HEK293T (cell line): ENCODE measurements around the gene TMEM121.

Source experiments
- BHLHE40 ChIP-seq: fragments of 450-650 bp; IDR thresholded peaks from 2 replicates; pipeline ENCODE4 v1.6.1; 2016; ENCODE audit warnings: mild to moderate bottlenecking, moderate library complexity, borderline replicate concordance
- CTBP1 ChIP-seq: fragments of 450-650 bp; IDR thresholded peaks from 2 replicates; pipeline ENCODE4 v1.6.1; 2016; ENCODE audit warnings: borderline replicate concordance
- ELF4 ChIP-seq: fragments of 450-650 bp; IDR thresholded peaks from 2 replicates; pipeline ENCODE4 v1.6.1; 2017; ENCODE audit warnings: antibody characterized with exemption
- FOXA1 ChIP-seq: fragments of 450-650 bp; IDR thresholded peaks from 2 replicates; pipeline ENCODE4 v1.6.1; 2016; ENCODE audit warnings: mild to moderate bottlenecking
- FOXK2 ChIP-seq: fragments of 450-650 bp; IDR thresholded peaks from 2 replicates; pipeline ENCODE4 v1.6.1; 2016; ENCODE audit warnings: mild to moderate bottlenecking
- FOXM1 ChIP-seq: fragments of 450-650 bp; IDR thresholded peaks from 2 replicates; pipeline ENCODE4 v1.6.1; 2017; ENCODE audit warnings: mild to moderate bottlenecking, borderline replicate concordance
- HDGF ChIP-seq: fragments of 450-650 bp; IDR thresholded peaks from 2 replicates; pipeline ENCODE4 v1.6.1; 2017; ENCODE audit warnings: antibody characterized with exemption, borderline replicate concordance
- L3MBTL2 ChIP-seq: fragments of 450-650 bp; conservative IDR thresholded peaks from 2 replicates; pipeline ENCODE4 v1.6.1; 2016; ENCODE audit warnings: mild to moderate bottlenecking
- LEF1 ChIP-seq: fragments of 450-650 bp; IDR thresholded peaks from 2 replicates; pipeline ENCODE4 v1.6.1; 2017; ENCODE audit warnings: mild to moderate bottlenecking, borderline replicate concordance
- NFRKB ChIP-seq: fragments of 450-650 bp; IDR thresholded peaks from 2 replicates; pipeline ENCODE4 v1.6.1; 2016; ENCODE audit warnings: mild to moderate bottlenecking, moderate library complexity
- SP1 ChIP-seq: fragments of 450-650 bp; IDR thresholded peaks from 2 replicates; pipeline ENCODE4 v1.6.1; 2017
- TARDBP ChIP-seq: fragments of 450-650 bp; IDR thresholded peaks from 2 replicates; pipeline ENCODE4 v1.6.1; 2016
- ZNF384 ChIP-seq: fragments of 450-650 bp; IDR thresholded peaks from 2 replicates; pipeline ENCODE4 v1.6.1; 2016
- TF ChIP-seq, protein P1 (sequence below): fragments of 450-650 bp; IDR thresholded peaks from 2 replicates; pipeline ENCODE4 v1.6.1; 2016

DNA sequence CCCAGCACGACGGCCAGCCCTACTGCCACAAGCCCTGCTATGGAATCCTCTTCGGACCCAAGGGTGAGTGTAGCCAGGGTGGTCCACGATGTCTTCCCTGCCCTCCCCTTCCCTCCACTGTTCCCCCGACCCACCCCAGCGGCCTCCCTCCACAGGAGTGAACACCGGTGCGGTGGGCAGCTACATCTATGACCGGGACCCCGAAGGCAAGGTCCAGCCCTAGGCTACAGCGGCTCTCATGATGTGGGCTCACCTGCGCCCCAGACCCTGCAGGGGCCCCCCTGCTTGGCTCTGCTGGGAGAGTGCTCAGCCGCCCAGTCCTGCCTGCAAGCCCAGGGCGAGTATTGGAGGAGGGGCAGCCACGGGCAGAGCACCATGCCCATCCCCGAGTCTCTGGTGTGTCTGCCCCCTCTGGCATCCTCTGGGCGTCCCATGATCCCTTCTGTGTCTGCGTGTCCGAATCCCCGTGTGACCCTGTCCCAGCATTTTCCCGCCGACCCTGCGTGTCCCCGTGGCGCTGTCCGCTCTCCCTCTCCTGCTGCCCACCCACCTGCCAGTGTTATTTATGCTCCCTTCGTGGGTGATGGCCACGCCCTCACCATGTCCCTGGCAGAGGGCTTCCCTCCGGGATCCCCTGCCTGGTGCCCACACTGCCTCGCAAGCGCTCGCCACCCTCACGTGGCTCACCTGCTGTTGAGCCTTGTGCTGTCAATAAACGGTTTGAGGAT, 46.8 kb upstream of the TMEM121 start:
- TF ChIP-seq FOXK2 = no peak
- TF ChIP-seq BHLHE40 = no peak
- TF ChIP-seq HDGF = no peak
- TF ChIP-seq SP1 = no peak
- no peak for TF ChIP-seq TARDBP
- no peak for TF ChIP-seq ELF4
- TF ChIP-seq NFRKB = no peak
- no peak for TF ChIP-seq L3MBTL2
- no peak for TF ChIP-seq FOXA1
- TF ChIP-seq LEF1 = no peak
- TF ChIP-seq FOXM1 = no peak
- no peak for TF ChIP-seq CTBP1
- TF ChIP-seq, protein P1, sequence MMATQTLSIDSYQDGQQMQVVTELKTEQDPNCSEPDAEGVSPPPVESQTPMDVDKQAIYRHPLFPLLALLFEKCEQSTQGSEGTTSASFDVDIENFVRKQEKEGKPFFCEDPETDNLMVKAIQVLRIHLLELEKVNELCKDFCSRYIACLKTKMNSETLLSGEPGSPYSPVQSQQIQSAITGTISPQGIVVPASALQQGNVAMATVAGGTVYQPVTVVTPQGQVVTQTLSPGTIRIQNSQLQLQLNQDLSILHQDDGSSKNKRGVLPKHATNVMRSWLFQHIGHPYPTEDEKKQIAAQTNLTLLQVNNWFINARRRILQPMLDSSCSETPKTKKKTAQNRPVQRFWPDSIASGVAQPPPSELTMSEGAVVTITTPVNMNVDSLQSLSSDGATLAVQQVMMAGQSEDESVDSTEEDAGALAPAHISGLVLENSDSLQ = no peak
- TF ChIP-seq ZNF384 = no peak
